HG03159 (cell line): Measurements from ENCODE around the gene MYH15.

Experiments
- ATAC-seq: cut with Tn5 transposase; IDR thresholded peaks from one replicate; pipeline ENCODE4 v1.9.1; 2021; ENCODE audit warnings: mild to moderate bottlenecking, moderate library complexity; ENCODE audit not compliant: unreplicated experiment

The MYH15 gene

GRCh38 chr3:108343491-108343890 is 166.9 kb downstream of the MYH15 start:
- ATAC-seq = no peak

GRCh38 chr3:108342837-108343486 is 167.4 kb downstream of the MYH15 start:
- ATAC-seq = no peak

DNA sequence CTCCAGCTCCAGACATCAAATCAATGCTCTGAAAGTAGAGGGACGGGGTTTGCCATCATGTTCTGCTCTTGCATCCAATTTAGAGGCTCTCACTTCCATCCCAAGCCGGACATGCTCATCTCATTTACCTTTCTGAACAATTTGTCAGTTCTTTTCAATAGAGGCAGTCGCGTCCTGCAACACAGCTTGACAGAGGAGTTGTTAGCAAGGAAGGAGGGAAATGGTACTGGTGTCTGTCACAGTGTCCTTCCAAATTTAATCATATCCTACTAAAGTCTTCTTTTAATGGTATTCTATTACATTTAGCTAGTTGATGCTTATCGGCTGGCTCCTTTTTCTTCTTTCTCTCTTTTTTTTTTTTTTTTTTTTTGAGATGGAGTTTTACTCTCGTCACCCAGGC is 168.5 kb downstream of the MYH15 start:
- ATAC-seq = no peak

- ATAC-seq = no peak
Observed at GRCh38 chr3:108338901-108339545, 171.4 kb downstream of the MYH15 start.

- ATAC-seq = no peak
Observed at GRCh38 chr3:108334701-108335100, 175.7 kb downstream of the MYH15 start.

DNA sequence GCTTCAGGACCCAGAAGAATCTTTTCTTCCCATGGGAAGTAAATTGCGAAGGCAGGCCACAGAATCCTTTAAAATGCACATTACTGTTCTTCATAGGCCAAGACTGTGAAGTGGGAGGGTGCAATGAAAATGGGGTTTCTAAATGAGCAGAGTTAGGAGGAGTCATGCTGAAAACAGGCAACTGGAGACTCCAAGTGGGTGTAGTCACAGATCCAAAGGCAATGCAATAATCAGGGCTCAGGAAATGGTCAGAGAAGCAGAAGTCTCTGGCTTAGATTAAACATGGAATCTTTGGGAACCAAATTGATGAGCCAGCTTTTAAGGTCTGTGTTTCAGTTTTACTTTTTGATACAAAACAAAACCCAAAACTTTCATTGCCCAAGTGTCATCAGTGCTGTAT is 176.4 kb downstream of the MYH15 start:
- no peak for ATAC-seq

- ATAC-seq = no peak
Observed at GRCh38 chr3:108331792-108332191, 178.6 kb downstream of the MYH15 start.
